GM04504 (cell line): Measurements from ENCODE around the gene C19orf85.
"Not testable (repeated sequence)": the region's sequence is repeated elsewhere in the genome, so short reads cannot be mapped to it uniquely, and the experiment has no call there.

ENCODE experiments used
- DNase-seq: peaks from one replicate; pipeline ENCODE4 v3.0.0-alpha.2; 2012; ENCODE audit warnings: low read depth

Gene C19orf85

DNA sequence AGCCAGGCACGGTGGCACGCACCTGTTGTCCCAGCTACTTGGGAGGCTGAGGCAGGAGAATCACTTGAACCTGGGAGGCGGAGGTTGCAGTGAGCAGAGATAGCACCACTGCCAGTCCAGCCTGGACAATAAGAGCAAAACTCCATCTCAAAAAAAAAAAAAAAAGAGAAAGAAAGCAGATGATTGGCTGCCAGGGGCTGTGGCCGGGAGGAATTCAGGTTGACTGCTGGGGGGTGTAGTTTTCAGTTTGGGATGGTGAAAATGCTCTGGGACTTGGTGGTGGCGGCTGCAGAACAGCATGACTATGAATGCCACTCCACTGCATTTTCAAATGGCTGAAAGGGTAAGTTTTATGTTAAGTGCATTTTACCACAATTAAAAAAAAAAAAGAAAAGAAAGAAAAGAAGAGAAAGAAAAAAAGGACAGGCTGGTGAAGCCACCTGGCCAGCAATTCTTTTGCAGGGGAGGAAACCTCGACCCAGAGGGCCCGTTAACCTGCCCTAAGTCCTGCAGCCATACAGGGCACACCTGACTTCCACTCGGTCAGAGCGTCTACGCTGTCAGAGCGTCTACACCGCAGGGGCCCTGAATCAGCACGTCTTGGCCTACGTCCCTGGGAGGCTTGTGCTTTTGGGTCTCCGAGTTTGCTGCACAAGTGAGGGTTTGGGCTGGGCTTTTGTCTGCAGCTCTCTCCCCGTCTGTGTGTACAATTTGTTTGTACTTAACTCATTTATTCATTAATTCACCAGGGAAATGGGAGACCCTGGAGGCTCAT is 6.7 kb downstream of the C19orf85 start:
- no peak for DNase-seq

DNA sequence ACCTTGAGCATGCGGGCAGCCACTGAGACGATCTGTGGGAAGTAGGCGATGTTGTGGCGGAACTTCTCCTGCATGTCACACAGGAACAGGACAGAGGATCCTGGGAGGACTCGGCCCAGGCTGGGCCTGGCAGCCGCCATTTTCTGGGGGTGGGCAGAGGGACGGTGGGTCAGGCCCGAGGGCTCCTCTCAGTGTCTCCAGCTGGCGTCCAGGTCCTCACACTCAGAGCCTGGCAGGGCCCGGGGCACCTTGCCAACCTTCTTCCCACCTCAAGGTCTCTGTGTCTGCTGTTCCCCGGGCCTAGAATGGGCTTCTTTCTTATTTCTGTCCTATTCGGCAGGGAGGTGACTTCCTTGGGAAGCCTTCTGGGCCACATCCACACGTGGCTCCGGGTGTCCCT is 8.2 kb downstream of the C19orf85 start:
- no peak for DNase-seq

DNA sequence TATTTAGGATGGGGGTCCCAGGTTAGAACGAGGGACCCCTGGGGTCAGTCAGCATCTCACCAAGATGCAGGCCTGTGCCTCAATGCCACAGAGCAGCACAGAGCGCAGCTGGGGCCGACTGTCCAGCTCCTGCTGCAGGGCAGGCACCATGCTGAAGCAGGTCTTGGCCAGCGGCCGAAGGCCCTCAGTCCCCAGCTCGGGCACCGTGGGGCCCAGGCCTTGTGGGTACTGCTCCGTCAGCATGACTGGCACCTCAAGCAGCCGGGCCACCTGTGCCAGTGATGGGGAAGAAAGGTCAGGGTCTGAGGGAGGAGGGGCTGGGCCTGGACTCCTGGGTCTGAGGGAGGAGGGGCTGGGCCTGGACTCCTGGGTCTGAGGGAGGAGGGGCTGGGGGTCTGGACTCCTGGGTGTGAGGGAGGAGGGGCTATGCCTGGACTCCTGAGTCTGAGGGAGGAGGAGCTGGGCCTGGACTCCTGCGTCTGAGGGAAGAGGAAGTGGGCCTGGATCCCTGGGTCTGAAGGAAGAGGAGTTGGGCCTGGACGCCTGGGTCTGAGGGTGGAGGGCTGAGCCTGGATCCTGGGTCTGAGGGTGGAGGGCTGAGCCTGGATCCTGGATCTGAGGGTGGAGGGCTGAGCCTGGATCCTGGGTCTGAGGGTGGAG is 8.8 kb downstream of the C19orf85 start:
- DNase-seq = no peak

DNA sequence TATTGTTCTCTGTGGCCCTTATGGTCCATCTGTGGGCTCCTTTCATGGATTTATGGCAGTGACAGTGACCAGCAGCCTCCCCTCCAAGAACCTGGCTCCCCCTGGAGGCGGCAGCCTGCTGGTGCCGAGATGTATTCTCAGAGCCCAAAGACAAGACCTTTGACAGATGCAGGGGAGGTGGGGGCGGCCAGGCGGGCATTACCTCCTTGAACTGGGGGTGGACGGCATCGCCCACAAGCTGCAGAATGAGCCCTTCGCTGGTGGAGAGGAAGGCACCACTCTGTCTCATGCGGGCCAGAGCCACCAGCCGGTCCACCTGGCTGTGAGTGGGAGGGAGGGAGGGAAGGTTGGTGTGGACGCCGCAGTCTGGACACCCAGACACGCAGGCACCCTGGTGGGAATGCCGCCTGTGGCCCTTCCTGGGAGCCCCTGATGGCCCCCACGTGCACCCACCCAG is 9.7 kb downstream of the C19orf85 start:
- DNase-seq = no peak

DNA sequence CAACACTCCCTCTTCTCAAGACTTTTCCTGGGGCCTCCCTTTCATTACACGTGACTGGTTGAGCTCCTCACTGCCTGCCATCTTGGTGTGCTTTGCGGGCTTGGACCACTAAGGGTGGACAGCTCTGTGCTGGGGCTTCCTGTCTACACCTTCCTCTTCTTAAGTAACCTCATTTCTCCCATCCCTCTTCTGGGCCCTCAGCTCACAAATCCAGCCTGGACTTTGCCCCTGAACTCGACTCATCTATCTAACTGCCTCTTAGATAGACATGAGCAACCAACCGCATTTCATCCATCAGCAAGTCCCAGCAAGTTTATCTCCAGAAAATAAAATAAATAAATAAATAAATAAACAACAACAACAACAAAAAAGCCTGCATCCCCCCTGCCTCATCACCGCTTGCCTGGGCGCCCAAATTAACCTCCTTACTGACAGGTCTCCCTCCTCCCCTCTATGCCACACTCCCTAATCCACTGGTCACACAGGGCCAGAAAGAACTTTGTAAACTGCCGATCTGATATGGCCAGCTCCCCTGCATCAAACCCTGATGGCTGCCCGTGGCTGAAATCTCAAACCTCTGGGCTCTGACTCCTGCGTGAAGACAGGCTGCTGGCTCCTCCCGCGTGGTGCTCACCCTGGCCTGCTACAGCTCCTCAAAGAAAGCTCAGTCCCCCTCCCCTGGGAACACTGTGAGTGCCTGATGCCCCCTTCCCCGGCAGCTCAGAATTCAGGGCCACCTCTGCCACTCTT is 10.9 kb downstream of the C19orf85 start:
- no peak for DNase-seq

DNA sequence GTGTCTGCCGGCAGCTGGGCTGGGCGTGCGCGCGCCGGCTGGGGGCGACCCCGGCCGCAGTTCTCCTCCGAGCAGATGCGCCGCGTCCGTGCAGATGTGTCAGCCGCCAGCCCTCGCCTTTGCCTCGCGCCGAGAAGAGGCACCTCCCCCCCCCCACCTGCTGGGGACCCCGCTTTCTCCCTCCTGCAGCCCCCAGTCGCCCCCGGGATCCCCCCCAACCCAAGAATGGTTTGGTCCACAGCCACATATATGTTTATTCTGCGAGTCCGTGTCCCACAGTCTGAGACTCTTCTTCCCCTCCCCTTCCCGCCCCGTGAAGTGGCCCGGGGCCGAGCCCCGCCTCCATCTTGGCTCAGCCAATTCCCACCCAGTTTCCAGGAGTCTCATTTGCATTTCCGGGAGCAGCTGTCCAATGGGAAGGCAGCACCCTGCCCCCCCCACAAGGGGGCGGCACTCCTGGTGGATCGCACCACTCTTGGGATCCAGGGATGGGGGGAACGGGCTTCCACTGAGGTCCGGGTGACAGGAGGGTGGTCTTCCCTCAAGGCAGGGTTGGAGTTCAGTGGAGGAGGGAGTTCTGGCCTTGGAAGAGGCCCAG is 11.7 kb downstream of the C19orf85 start:
- DNase-seq = no peak

GRCh38 chr19:55451965-55452748 is 12.4 kb downstream of the C19orf85 start:
- DNase-seq = no peak

- no peak for DNase-seq
Observed at GRCh38 chr19:55451163-55451964, 13.2 kb downstream of the C19orf85 start.

- no peak for DNase-seq
Observed at GRCh38 chr19:55449469-55449868, 15.1 kb downstream of the C19orf85 start.

- not testable (repeated sequence) for DNase-seq
Observed at GRCh38 chr19:55448175-55448490, 16.4 kb downstream of the C19orf85 start.

GRCh38 chr19:55447421-55448174 is 17.0 kb downstream of the C19orf85 start:
- DNase-seq = no peak

DNA sequence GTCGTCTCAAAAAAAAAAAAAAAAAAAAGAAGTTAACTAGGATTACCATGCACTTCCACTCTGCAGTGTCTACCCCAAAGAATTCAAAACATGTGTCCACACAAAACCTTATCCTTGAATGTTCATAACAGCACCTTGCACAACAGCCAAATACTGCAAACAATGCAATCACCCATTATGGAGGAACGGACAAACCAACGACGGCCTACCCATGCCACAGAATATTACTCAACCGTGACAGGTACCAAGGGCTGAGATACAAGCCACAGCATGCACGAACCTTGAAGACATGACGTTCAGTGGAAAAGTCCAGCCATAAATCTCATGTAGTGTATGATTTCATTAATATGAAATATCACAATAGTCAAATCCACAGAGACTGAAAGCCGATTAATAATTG is 18.5 kb downstream of the C19orf85 start:
- no peak for DNase-seq

- DNase-seq = no peak
Observed at GRCh38 chr19:55444646-55445045, 19.9 kb downstream of the C19orf85 start.

- DNase-seq = no peak
Observed at GRCh38 chr19:55443824-55444480, 20.6 kb downstream of the C19orf85 start.

DNA sequence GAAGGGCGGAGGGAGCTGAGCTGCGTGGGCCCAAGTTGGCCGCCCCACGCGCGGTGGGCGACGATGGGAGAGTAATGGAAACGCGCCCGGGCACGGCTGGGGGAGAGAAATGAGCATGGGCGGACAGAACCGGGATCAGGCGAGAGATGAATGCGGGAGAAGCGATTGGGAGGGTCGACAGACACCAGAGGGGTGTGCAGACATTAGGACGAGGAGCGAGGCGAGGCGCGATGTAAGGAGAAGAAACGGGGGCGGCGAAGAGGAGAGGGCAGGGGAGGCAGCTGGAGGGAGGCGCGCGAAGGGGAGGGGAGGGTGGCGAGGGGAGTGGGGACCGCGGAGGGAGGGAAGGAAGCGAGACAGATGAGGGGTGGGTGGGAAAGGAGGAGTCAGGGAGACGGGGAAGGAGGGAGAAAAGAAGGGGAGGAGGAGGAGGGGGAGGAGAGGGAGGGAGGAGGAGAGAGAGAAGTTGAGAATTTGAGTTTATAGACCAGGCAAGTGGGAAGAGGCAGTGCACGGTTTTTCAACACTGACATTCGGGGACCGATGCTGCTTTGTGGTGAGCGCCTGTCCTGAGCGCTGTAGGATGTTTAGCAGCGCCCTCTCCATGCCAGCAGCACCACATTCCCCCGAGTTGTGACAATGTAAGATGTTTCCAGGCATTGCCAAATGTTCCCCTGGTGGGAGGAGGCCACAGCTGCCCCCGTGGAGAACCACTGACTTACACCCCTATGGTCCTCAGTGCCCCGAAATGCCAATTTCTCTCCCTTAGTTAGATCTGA is 21.3 kb downstream of the C19orf85 start, which contains the start of gene SHISA7:
TSS of gene SHISA7 (minus strand) at position 256 of the 779 bp plus-strand sequence. CDS start 437 bp downstream, outside the sequence.
- no peak for DNase-seq

DNA sequence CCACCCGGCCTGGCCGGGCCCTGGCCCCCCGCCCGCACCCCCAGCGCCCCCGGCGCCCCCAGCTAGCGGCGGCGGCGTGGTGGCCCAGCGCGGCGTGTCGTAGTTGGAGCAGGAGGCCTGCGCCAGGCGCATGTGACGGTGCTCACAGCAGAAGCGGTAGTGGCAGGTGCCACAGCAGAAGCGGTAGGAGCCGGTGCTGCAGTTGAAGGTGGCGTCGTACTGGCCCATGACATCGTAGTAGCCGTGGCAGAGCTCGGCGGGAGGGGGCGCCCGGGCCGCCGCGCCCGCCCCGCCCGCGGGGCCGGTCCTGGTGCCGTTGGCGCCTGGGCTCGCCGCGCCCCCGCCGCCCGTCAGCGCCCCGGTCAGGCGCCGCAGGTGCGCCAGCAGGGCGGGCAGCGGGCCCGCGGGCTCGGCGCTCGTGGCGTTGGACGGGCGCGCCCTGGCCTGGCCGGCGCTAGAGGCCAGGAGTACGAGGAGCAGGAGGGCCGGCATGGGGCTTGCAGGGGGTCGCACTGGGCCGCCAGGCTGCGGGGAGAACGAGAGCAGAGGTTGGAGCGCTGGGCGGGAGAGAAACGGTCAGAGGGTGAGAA is 22.1 kb downstream of the C19orf85 start:
- DNase-seq = no peak

DNA sequence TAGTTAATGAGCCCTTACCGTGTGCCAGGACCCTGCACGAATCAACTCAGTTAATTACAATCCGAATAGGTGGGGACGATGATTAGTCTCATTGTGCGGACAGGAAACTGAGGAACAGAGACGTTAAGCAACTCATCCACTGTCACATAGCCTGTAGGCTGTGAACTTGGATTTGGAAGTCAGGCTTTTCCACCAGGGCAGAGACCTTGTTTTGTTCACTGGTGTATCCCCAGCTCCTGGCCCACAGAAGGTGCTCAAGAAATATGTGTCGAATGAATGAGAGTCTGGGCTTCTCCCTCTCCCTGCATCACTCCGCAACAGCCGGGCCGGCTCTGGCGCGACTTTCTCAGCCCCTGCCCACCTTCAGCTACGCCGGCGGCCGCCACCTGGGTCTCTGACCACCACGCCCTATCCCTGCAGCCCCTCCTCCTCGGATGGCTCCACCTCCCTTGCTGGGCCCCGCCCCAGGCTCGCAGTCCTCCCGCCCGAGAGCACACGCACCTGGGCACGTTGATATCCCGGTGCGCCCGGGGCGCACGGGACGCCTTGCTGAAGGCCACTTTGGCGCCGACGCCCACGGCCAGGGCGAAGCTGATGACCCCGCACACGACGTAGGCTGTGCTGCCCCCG is 22.7 kb downstream of the C19orf85 start:
- DNase-seq = no peak

- no peak for DNase-seq
Observed at GRCh38 chr19:55441319-55441691, 23.2 kb downstream of the C19orf85 start.
